Embryonic facial prominence (tissue), 1 donor: ENCODE measurements around the gene AMPD2.

Experiments
- DNase-seq: peaks from one replicate; pipeline ENCODE4 v3.0.0-alpha.2; 2016; ENCODE audit errors: extremely low spot score

Gene AMPD2

DNA sequence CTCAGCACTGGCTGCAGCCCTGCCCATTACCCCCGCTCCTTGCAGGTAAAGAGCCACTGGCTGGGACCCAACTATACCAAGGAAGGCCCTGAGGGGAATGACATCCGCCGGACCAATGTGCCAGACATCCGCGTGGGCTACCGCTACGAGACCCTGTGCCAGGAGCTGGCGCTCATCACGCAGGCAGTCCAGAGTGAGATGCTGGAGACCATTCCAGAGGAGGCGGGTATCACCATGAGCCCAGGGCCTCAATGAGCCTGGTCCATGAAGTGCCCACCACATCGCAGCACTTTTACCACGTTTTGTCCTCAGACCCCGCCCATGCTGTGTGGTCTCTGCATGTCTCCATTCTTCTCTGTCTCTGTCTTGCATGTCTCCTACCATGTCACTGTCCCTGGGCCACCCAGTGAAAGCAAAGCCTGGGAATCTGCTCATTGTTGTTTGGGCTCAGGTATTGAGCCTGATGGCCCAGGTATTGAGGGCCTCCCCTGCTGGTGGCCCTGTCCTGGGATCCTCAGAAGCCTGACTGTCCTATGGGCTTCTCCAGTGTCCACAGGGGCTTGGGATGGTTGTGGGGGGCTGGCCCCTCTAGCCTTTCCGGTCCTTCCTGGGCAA is 11.4 kb downstream of the AMPD2 start:
- no peak for DNase-seq

DNA sequence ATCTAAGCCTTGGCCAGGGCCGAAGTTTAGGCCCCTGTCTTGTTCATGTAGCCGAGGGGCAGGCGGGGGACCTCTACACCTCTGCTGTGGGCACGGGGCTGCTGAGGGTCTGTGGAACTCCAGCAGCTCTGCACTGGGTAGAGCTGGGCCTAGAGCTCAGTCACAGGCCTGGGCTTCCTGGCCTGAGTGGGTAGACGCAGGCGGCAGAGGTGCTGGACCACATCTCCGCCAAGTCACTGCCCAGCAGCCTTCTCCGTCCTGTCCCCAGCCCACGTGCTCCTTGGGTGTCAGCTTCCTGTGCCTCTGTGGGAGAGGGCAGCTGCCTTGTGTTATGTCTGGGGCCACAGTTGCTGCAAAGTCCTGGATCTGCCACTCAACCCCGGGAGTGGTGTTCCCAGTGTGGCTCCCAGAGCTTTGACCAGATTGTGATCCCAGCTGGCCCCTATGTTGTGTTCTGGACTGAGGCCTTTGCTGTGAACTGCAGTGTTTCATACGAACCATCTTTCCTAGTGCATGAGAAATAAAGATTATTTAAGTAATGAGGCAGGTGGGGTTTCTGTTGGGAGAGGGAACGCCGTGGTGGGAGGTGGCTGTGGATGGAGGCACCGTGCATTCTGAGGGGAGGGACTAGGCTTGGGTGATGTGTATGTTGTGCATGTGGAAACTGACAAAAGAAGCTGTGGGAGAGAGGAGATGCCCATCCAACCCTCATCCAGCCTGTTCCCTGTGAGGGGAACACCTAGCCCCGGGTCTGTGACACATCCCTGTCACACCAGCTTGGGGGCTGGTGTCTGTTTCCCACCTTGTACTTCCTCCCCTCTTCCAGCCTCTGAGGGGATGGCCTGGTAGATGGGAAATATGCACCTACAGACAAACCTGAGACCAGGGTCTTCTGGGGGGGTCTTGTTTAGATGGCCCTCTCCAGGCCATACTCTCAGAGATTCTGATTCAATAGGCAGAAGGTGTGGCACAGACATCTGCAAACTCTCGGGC is 12.2 kb downstream of the AMPD2 start:
- no peak for DNase-seq

DNA sequence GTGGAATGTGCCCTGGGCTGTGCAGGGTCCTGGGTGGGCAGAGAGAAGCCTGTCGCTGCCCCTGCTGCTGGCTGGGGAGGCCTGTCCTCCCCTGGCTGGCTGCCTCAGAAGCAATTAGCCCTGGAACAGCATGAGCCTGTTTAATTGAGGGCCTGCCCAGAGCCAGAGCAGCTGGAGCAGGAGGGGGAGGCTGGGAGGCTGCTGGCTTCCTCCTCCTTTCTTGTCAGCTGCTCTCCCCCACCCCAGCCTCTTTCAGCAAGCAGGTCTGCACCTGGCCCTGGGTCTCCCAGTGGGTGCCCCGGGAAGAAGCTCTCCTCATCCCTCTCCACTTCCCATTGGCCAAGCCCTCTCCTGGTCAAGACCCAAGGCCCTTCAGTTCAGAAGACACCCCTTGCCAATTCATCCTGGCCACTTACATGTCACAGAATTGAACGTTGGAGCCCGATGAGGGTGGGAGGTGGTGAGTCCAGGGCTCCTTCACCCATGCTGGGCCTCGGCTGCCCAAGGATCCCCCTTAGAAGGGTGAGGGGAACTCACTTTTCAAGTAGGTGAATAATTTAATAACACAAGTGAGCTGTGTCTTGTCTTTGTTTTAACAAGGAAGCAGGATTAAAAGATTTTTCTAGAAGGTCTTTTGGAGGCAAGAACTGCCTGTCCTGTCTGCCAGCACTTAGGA is 13.2 kb downstream of the AMPD2 start:
- no peak for DNase-seq

DNA sequence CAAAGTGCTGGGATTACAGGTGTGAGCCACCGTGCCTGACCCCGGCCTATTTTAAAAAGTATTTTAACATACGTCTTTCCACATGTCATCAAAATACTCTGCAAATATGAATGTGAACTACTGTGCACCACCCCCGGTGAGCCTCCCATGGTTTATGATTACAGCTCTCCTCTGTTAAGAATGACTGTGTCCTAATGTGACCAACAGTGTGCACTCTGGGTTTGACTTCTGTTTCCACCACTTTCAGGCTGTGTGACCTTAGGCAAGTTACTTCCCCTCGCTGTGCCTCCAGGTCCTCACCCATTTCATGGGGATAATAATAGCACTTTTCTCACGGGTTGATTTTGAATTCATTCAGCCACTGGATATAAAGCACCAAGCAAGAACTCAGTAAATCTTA is 14.7 kb downstream of the AMPD2 start:
- no peak for DNase-seq

DNA sequence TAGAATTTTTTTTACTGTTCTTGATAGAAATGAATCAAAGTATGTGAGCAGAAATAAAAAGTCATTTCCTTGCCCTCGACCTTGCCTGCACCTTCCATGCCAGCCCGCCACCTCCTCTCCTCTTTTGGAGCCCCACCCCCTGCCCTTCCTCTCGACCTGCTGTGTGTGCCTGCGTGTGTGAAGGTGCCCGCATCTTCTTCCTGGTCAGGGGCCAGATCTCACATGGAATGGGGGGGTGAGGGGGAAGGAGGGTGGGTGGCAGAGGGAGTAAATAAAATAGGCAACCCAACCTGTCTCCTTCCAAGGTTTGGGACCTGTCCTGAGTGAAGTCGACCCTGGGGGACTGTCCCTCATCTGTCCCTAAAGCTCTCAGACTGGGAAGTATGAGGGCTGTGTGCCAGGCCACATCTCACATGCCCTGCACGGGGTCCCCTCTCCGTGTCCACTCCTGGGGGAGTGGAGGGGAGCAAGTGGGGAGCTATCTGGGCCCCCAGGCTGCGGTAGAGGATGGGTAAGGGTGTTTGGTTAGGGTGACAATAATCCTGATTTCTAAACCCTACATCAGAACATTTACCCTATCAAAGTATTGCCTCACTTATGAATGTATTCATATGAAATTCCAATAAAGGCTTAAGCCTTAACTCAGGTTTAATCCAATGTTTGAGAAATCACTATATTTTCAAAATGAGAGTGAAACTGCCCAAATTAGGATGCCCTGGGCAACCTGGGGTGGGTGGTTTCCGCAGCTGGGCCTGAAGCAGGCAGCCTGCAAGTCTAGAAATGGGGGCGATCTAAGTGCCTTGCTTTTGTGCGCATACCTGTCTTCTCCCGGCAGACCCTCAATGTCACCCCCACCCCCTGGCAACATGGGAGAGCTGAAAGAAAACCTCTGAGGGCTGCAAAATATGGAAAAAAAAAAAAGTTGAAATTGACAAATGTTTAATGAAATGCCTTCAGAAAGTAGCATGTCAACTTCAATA is 15.4 kb downstream of the AMPD2 start:
- DNase-seq, result no peak

DNA sequence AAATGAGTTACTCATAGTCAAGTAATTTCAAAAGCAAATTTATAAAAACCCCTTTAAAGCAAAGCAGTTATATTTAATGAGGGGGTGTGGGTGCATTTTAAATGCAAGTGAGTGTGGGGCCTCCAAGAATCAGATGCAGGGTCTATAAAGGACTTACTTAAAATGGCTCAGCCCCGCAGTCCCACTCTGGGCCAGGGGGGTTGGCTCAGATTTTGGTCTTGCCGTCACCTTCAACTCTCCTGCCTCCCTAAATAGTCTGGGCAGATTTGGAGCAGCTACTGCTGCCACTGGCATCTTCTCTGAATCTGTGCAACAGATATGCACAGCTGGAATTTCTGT is 16.2 kb downstream of the AMPD2 start:
- no peak for DNase-seq

DNA sequence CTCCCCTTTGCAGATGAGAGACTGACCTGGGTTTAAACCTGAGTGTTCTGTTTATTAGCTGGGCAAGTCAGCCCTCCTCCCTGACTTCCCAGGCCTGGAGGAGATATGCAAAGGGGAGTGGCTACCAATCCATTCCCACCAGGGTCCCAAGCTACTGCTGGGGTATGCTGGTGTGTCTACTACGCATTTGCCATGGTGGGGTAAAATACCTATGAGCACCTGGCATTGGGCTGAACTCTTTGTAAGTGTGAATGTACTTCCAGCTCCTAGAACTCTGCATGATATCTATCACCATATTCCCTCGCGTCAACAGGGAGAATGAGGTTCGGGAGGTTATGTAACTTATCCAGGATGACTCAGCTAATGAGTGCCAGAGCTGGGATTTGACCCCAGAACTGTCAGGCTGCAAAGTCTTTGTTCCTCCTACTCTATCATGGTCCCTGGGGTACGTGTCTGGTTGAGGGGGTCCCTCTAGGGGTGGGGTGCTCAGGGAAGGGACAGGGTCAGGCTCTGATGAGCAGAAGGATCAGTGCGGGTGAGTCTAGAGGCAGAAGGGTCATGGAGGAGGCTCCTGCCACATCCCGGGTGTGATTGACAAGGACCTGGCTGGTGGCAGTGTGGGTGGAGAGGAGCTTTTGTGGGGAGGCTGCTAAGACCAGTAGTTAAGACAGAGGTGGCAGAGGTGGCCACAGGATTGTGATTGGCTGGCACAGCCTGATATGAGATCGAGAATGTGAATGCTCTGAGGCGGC is 16.7 kb downstream of the AMPD2 start:
- no peak for DNase-seq

DNA sequence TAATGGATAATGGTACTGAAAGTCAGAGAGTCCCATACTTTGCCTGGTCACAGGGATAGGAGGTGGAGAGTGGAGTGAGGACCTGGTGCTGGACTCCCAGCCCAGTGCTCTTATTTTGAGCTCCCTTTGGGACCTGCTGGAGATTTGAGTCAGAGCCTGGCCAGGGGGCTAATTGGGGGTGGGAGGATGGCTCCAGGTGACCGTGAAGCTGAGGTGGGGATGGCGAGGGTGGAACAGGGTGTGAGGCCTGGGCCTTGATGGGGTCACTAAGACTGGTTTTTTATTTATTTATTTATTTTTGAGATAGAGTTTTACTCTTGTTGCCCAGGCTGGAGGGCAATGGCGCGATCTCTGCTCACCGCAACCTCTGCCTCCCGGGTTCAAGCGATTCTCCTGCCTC is 17.8 kb downstream of the AMPD2 start:
- DNase-seq, result no peak

DNA sequence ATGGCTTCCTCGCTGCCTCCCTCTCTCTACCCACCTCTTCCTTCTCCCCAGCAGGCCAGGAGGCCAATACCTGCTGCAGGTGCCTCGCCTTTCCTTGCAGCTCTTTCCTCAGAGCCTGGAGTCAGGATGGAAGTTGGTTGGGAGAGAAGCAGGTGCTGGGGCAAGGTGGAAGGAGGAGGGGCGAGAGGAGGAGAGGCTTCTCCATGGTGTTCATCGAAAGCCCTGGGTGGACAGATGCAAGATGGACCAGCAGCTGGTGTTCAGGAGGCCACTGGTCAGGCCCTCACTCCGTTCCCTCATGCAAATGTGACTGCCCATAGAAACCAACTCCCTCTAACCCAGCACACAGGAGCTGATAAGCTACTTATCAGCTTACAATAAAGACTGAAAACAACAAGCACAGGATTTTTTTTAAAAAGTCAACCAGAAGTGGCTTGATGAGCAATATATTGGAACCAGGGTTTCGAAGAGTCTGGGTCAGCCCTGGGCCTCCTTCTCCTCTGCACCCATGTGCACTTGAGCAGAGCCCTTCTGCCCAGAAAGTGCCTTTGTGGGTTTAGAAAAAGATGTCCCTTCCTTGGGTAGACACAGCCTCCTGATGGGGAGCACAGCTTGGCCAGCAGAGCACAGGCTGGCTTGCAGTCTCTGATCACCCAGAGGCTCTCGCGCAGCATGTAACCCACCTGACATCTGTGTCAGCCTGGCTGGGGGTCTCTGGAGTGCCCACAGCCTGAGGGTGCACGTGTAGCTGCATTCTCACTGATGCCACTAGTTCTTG is 19.6 kb downstream of the AMPD2 start:
- peak; percentile 4 for DNase-seq

DNA sequence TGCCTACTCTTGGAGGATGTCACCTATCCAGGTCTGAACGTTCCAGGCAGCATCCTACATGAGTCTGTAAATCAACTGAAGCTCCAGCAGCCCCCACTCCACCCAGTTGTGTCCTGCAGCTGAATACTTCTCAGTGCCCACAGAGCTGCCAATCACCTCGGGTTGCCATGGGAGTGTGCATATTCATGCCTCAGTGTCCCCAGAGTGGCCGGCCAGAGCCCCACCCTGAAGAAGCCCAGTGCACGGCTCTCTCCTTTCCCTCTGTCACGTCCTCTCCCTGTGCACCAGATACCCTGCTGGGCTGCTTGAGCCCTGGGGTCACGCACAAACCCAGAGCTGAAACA is 20.2 kb downstream of the AMPD2 start:
- peak; percentile 3 for DNase-seq

DNA sequence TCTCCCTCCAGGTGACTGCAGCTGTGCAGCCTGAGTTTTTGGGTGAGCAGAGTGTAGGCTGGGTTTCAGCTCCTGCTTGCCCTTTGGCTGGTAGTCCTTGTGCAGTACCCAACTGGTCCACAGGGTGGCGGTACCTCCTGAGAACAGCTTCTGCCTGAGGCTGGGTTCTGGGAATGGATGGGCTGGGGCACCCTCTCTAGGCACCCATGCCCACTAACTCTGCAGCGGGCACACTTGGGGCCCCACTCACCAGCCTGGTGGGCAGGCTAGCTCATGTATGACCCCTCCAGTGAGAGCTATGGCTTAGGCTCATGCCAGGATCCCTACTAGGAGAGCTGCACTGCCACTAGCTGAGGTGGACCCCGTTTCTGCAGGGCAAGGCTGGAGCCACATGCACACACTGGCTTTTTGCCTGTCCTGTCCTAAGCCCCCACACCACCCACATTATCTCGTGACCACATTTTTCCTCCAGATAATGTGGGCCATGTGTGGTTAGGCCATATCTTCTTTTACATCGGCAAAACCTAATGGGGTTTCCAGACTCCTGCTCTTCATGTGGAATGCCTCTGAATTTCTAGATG is 20.7 kb downstream of the AMPD2 start:
- peak; percentile 7 for DNase-seq

DNA sequence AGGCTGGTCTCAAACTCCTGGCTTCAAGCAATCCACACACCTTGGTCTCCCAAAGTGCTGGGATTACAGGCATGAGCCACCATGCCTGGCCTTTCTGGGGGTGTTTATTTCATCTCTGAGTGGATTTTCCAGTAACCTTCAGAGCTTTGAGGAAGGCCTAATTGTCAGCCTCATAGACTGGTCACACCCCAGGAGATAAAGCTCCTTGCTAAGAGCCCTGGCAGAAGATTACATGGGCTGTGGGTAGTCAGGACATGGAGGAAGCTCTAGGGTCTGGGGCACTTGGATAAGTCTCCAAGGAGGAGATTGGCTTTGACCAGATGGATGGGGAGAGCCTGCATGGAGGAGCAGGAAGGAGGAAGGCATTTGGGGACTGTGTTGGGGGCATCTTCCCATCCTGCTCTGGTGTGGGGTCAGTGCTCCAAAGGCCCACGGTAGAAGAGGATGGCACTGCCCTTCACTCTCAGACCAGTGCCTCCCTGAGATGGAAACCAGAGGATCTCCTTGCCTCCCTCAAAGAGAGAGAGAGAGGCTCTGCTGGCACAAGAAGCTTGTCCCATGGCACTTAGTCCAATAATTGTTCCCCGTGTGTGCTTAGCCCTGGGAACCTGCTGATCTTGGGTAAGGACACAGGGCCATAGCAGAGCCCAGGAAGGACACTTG is 21.6 kb downstream of the AMPD2 start:
- DNase-seq, result no peak

DNA sequence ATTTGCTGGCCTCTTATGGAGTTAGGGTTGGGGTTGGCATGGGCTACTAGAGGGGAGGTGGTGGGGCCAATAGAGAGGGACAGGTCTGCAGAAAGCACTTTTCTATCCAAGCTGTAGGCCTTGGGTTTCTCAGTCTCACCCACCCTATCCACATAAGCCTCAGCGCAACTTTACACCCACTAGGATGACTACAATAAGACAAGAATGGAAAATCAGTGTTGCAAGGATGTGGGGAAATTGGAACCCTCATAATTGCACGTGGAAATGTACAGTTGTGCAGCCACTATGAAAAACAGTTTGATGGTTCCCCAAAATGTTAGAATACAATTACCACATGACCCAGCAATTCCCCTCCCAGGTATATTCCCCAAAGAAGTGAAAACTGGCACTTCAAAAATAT is 22.2 kb downstream of the AMPD2 start:
- no peak for DNase-seq

DNA sequence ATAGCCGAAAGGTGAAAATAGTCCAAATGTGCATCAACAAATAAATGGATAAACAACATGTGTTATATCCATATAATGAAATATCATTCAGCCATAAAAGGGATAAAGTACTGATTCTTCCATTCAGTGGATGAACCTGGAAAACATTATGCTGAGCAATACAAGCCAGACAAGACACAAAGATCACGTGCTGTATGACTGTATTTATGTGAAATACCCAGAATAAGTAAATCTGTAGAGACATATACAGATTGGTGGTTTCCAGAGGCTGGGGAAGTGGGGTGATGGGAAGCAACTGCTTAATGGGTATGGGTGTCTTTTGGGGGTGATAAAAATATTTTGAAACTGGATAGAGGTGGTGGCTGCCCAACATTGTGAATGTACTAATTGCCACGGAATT is 23.0 kb downstream of the AMPD2 start:
- no peak for DNase-seq

DNA sequence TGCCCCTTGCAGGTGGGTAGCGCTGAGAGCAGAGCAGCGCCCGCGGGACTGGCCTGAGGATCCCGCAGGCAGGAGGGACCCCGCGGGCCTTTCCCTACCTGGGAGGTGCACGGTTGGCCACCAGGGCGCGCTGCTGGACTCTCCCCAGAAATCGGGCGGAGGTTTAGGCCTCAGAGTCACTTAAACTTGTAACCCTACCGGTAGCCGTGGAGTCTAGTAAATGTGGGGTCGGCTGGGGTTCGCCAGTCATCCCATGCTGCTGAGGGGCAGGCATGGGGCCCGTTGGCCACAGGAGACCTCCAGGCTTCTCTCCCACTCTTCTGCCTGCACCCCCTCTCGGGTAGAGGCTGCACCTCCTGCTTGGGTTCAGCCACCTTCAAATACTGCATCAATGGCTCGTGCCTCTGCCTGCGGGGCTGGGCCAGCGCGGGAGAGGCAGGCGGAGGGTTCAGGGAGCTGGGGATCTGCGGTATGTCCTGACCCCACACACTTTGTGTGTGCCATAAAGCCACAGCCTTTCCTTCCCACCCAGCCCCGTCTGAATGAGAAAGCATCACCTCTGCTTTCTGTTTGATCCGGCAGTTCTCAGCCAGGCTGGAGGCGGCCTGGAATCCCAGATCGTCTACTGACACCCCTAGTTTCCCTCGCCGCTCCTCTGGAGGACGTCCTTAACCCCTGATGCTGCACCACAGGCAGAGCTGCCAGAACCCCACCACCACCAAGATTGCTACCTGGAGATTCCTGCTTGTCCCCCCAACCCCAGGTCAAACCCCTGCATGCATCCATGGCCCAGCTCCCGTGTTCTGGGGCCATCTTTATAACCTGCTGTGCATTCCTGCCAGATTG is 24.0 kb downstream of the AMPD2 start:
- DNase-seq, result no peak

DNA sequence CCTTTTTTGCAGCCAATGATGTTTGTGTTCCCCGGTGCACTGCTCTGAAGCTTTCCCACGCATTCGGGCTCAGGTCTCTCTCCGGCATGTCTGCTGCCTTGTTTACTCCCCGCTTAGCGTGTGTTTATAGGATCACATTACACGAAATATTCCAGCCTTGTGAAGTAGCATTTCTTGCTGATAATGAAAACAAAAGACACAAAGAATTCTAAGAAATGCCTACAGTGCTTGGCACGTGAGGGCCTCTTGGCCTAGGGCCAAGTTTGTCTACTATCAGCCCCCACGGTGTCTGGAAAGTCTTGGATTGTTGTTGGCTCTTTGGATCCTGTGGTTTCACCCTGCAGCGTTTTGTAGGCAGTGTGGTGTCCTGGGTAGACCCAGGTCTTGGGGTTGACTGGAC is 25.0 kb downstream of the AMPD2 start:
- DNase-seq, result no peak

DNA sequence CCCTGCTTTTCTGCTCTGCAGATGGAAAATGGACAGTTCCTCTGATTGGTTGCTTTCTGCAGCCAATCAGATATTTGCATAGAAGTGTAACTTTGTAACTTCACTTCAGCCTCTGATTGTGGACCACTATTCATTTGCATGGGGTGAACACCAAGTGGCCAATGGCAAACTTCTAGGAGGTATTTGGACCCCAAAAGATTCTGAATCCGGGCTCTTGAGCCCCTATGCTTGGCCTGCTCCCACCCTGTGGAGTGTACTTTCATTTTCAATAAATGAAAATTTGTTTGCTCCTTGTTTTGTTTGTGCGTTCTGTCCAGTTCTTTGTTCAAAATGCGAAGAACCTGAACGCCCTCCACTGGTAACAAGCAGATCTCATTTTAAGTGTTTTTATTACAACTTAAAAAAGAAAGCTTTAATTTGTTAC is 29.9 kb downstream of the AMPD2 start:
- peak; percentile 5 for DNase-seq

DNA sequence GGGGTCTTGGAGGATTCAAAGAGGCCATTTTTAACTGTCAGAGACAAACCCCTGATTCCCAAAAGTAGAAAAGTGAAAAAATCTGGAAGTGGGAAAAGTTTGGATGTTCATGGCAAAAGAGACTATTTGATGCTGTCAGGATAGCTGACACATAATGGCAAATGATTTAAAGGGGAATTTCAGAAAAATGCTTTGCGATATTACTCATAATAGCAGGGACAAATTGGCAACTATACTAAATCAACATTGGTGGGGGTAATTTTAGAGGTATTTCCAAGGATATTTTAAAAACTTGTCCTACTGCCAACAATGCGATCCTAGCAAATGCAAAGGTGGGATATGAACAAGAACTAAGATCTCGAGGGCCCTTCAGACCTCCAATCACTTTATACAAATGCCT is 31.0 kb downstream of the AMPD2 start:
- DNase-seq, result no peak
